Lung (tissue), 12 donors: ENCODE measurements around the gene TERC. TPM values are rescaled to one million over a fixed set of nuclear protein-coding genes. Genes with fewer than 3 reads are reported as not detected.

Source experiments
- ATAC-seq: fragments of 200-7000 bp; cut with Tn5 transposase; one replicate; pipeline ENCODE4 v1.9.1; 2020; ENCODE audit warnings: moderate number of reproducible peaks; ENCODE audit not compliant: insufficient read depth, low FRiP score
- DNase-seq, 3 donors: peaks; one replicate each; pipeline ENCODE4 v3.0.0-alpha.2; 2013 to 2017
- H3K27ac ChIP-seq, 2 donors: one replicate each; pipeline ENCODE4 v1.5.1; 2013; ENCODE audit warnings: mild to moderate bottlenecking in 2 of 2, moderate library complexity in 2 of 2, control low read depth in 1 of 2, inconsistent platforms in 1 of 2, low read depth in 1 of 2, low read length in 1 of 2
- H3K27me3 ChIP-seq, 3 donors: one replicate each; pipeline ENCODE4 v1.5.1; 2013; ENCODE audit warnings: low read length in 2 of 3; ENCODE audit not compliant: control insufficient read depth in 3 of 3, insufficient read depth in 3 of 3
- H3K36me3 ChIP-seq, 4 donors: one replicate each; pipeline ENCODE4 v1.5.1; 2013; ENCODE audit warnings: low read length in 4 of 4, mild to moderate bottlenecking in 1 of 4, moderate library complexity in 1 of 4; ENCODE audit not compliant: control insufficient read depth in 4 of 4, insufficient read depth in 4 of 4
- H3K4me1 ChIP-seq, 5 donors: one replicate each; pipeline ENCODE4 v1.5.1; 2013; ENCODE audit warnings: low read length in 5 of 5, mild to moderate bottlenecking in 2 of 5, moderate library complexity in 1 of 5; ENCODE audit not compliant: control insufficient read depth in 5 of 5, insufficient read depth in 5 of 5
- H3K4me3 ChIP-seq: one replicate; pipeline ENCODE4 v1.5.1; 2013; ENCODE audit warnings: mild to moderate bottlenecking, control low read depth, moderate library complexity
- H3K9ac ChIP-seq, 2 donors: one replicate each; pipeline ENCODE4 v1.5.1; 2013; ENCODE audit warnings: low read length in 2 of 2, control low read depth in 1 of 2; ENCODE audit not compliant: insufficient read depth in 1 of 2
- H3K9me3 ChIP-seq, 4 donors: one replicate each; pipeline ENCODE4 v1.5.1; 2013; ENCODE audit warnings: low read length in 3 of 4, mild to moderate bottlenecking in 1 of 4, moderate library complexity in 1 of 4; ENCODE audit not compliant: control insufficient read depth in 4 of 4, insufficient read depth in 3 of 4
- WGBS, 2 donors: extraction: QIAGEN DNeasy Blood & Tissue Kit; methylation state at CpG; one replicate each; pipeline ENCODE4 v1.1.7; 2013; 5-methylcytosine and 5-hydroxymethylcytosine counted together
- polyA plus RNA-seq, 2 donors: library from polyadenylated mRNA; stranded (reverse); fragments of 200-250 nt; gene quantifications; one replicate each; pipeline ENCODE4 v1.2.1, GENCODE V29; 2013
- total RNA-seq, 2 donors: library from RNA; depleted of rRNA in 1 of 2; stranded (reverse); fragments of >200 nt in 1 of 2; gene quantifications; one replicate each; pipeline ENCODE4 v1.2.1, GENCODE V29; 2014 to 2021
- TF ChIP-seq, protein P1 (sequence below): IDR thresholded peaks from 2 replicates; pipeline ENCODE4 v1.5.1; 2012; ENCODE audit warnings: mild to moderate bottlenecking; ENCODE audit errors: control extremely low read depth, extremely low read depth
- donor health status: control.
- donor health status: control.
- donor health status: Bipolar disorder and iron deficiency.
- donor health status: healthy.
- donor health status: DM: yes; HTN: yes; CAD: no.

The TERC gene
- total and polyA plus RNA-seq, 4 donors: 0.16 to 45.7 (median 12.4) TPM; not detected in 1

- Histone ChIP-seq H3K4me3 (no peak overlapping the region), H3K9me3 (no peaks in the 10 kb centered on the region), H3K9ac (no peak overlapping the region), H3K27ac (no peak overlapping the region), H3K36me3 (no peaks in the 10 kb centered on the region), H3K4me1 (no peaks in the 10 kb centered on the region), H3K27me3 (peaks cover 0 to 6% (median 5%) of the 10 kb centered on the region in 3 donors)
- ATAC-seq: no peak
- TF ChIP-seq, protein P1, sequence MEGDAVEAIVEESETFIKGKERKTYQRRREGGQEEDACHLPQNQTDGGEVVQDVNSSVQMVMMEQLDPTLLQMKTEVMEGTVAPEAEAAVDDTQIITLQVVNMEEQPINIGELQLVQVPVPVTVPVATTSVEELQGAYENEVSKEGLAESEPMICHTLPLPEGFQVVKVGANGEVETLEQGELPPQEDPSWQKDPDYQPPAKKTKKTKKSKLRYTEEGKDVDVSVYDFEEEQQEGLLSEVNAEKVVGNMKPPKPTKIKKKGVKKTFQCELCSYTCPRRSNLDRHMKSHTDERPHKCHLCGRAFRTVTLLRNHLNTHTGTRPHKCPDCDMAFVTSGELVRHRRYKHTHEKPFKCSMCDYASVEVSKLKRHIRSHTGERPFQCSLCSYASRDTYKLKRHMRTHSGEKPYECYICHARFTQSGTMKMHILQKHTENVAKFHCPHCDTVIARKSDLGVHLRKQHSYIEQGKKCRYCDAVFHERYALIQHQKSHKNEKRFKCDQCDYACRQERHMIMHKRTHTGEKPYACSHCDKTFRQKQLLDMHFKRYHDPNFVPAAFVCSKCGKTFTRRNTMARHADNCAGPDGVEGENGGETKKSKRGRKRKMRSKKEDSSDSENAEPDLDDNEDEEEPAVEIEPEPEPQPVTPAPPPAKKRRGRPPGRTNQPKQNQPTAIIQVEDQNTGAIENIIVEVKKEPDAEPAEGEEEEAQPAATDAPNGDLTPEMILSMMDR: no peak
- DNase-seq: no peak
- WGBS, 2 donors: 91 to 96% methylated on average over 2 of the region's 2 CpGs
These were observed 13.0 kb downstream of the TERC start for GRCh38 chr3:169751875-169752274.

GRCh38 chr3:169750665-169751064 lies 14.2 kb downstream of the TERC start:
- no peak for ATAC-seq
- TF ChIP-seq, protein P1: no peak
- Histone ChIP-seq H3K27ac (no peak overlapping the region), H3K9ac (no peak overlapping the region), H3K27me3 (peaks cover 0 to 3% (median 3%) of the 10 kb centered on the region in 3 donors), H3K9me3 (no peaks in the 10 kb centered on the region), H3K4me1 (no peaks in the 10 kb centered on the region), H3K36me3 (no peaks in the 10 kb centered on the region), H3K4me3 (no peak overlapping the region)
- no peak for DNase-seq
- WGBS, 2 donors: 53 to 67% methylated on average over 2 of the region's 2 CpGs

GRCh38 chr3:169748670-169749069 lies 16.2 kb downstream of the TERC start:
- peaks cover 0 to 1% (median 0%) of the 10 kb centered on the region in 5 donors for H3K4me1 ChIP-seq
- H3K27ac ChIP-seq: no peak overlapping the region
- H3K4me3 ChIP-seq: no peak overlapping the region
- TF ChIP-seq, protein P1: no peak
- no peaks in the 10 kb centered on the region for H3K36me3 ChIP-seq
- peaks cover 0 to 3% (median 3%) of the 10 kb centered on the region in 3 donors for H3K27me3 ChIP-seq
- no peak for ATAC-seq
- no peak overlapping the region for H3K9ac ChIP-seq
- 71 to 89% methylated on average over 3 of the region's 3 CpGs for WGBS, 2 donors
- no peak for DNase-seq
- H3K9me3 ChIP-seq: no peaks in the 10 kb centered on the region

GRCh38 chr3:169746924-169747323 lies 17.9 kb downstream of the TERC start:
- H3K27ac ChIP-seq: no peak overlapping the region
- ATAC-seq (no peak), DNase-seq (no peak)
- TF ChIP-seq, protein P1: no peak
- no peaks in the 10 kb centered on the region for H3K36me3 ChIP-seq
- H3K4me1 ChIP-seq: peaks cover 0 to 4% (median 0%) of the 10 kb centered on the region in 5 donors
- no peaks in the 10 kb centered on the region for H3K9me3 ChIP-seq
- no peak overlapping the region for H3K9ac ChIP-seq
- no peak overlapping the region for H3K4me3 ChIP-seq
- H3K27me3 ChIP-seq: peaks cover 0 to under 1% (median 0%) of the 10 kb centered on the region in 3 donors
- WGBS, 2 donors: 39 to 45% methylated on average over 6 of the region's 6 CpGs
